PC-9 (cell line): Measurements from ENCODE around the gene MIA. TPM values are rescaled to one million over a fixed set of nuclear protein-coding genes. Genes with fewer than 3 reads are reported as not detected.

Experiments
- BruUV-seq: library from RNA; stranded (reverse); fragments of 400-500 nt; replicated peaks from 2 replicates; lab custom pipeline; 2021; lab: Mats Ljungman, UMichigan
- CTCF ChIA-PET: fragments of 300-600 bp; sonication (Branson Sonifier 250); formaldehyde crosslinking; loops from one replicate; lab custom pipeline; 2022; ENCODE audit warnings: antibody characterized with exemption; lab: Charles Lee
- POLR2A ChIA-PET: fragments of 300-600 bp; sonication (Branson Sonifier 250); formaldehyde crosslinking; loops from one replicate; lab custom pipeline; 2022; ENCODE audit warnings: antibody characterized with exemption; ENCODE audit not compliant: unreplicated experiment; lab: Charles Lee
- DNase-seq, 2 experiments: peaks; one replicate each; pipeline versions ENCODE4 v3.0.0 to v3.0.0-alpha.2; 2015 to 2022; ENCODE audit warnings: mixed read lengths in 1 of 2
- H2AFZ ChIP-seq: fragments of 200-600 bp; sonication (generic); 2 replicates; pipeline ENCODE4 v1.8.1; 2017; ENCODE audit warnings: antibody characterized with exemption
- H3F3A ChIP-seq: fragments of 200-600 bp; sonication (generic); 2 replicates; pipeline ENCODE4 v1.8.1; 2017; ENCODE audit warnings: antibody characterized with exemption, mild to moderate bottlenecking, low read depth; ENCODE audit not compliant: insufficient read depth
- H3K27ac ChIP-seq: fragments of 200-600 bp; sonication (generic); 2 replicates; pipeline ENCODE4 v1.6.1; 2016; ENCODE audit warnings: mixed run types
- H3K27me3 ChIP-seq: fragments of 200-600 bp; sonication (generic); 2 replicates; pipeline ENCODE4 v1.6.1; 2016; ENCODE audit warnings: low read depth, mixed run types; ENCODE audit not compliant: insufficient read depth
- H3K36me3 ChIP-seq: fragments of 200-600 bp; sonication (generic); 2 replicates; pipeline ENCODE4 v1.6.1; 2016; ENCODE audit warnings: low read depth, mixed run types
- H3K4me1 ChIP-seq: fragments of 200-600 bp; sonication (generic); replicated peaks from 2 replicates; pipeline ENCODE4 v1.6.1; 2016; ENCODE audit warnings: mixed run types; ENCODE audit not compliant: insufficient read depth
- H3K4me2 ChIP-seq: fragments of 200-600 bp; sonication (generic); 2 replicates; pipeline ENCODE4 v1.6.1; 2017; ENCODE audit warnings: mixed run types
- H3K4me3 ChIP-seq: fragments of 200-600 bp; sonication (generic); 2 replicates; pipeline ENCODE4 v1.6.1; 2016; ENCODE audit warnings: mixed run types
- H3K79me2 ChIP-seq: fragments of 200-600 bp; sonication (generic); 2 replicates; pipeline ENCODE4 v1.6.1; 2017; ENCODE audit warnings: low read depth, mixed run types
- H3K9me2 ChIP-seq: fragments of 200-600 bp; sonication (generic); 2 replicates; pipeline ENCODE4 v1.8.1; 2017; ENCODE audit warnings: mild to moderate bottlenecking; ENCODE audit not compliant: insufficient read depth
- H3K9me3 ChIP-seq: fragments of 200-600 bp; sonication (generic); 2 replicates; pipeline ENCODE4 v1.8.1; 2016; ENCODE audit warnings: low read depth; ENCODE audit not compliant: insufficient read depth
- H4K20me1 ChIP-seq: fragments of 200-600 bp; sonication (generic); 2 replicates; pipeline ENCODE4 v1.8.1; 2017; ENCODE audit not compliant: insufficient read depth
- EZH2 ChIP-seq: fragments of 200-600 bp; sonication (generic); IDR thresholded peaks from 2 replicates; pipeline ENCODE4 v1.8.0; 2017; ENCODE audit warnings: antibody characterized with exemption, low read depth
- intact Hi-C: fragments of 100-400 bp; cut with micrococcal nuclease; formaldehyde crosslinking; loops from one replicate; pipeline ENCODE4 v1.10.0; 2022; ENCODE audit not compliant: unreplicated experiment
- total RNA-seq: library from RNA; stranded (reverse); gene quantifications from 2 replicates; pipeline ENCODE4 v1.2.3, GENCODE V29; 2021
- TF ChIP-seq, protein P1 (sequence below): fragments of 200-600 bp; sonication (generic); conservative IDR thresholded peaks from 2 replicates; pipeline ENCODE4 v1.6.1; 2017; ENCODE audit warnings: mixed run types, antibody characterized with exemption, mild to moderate bottlenecking, moderate library complexity

Gene MIA
- total RNA-seq, 1 experiment from 2014 or later, result 2.7 TPM

DNA sequence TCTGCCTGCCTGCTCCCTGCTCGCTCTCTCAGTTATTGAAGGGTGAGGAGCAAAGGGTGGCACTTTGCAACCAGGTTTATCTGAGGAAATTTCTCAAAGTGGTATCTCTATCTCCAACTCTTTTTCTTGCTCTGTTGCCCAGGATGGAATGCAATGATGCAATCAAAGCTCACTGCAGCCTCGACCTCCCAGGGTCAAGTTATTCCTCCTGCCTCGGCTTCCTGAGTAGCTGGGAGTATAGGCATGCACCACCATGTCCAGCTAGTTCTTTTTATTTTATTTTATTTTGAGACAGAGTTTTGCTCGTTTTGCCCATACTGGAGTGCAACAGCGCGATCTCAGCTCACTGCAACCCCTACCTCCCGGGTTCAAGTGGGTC is 29.9 kb upstream of the MIA start:
- Histone ChIP-seq H4K20me1 (no peaks in the 10 kb centered on the region; the same call in 1 of the 2 replicates), H3F3A (peaks cover 20% of the 10 kb centered on the region), H3K4me1 (peaks cover 22% of the 10 kb centered on the region), H3K27me3 (no peaks in the 10 kb centered on the region), H3K9me2 (no peaks in the 10 kb centered on the region), H3K36me3 (no peaks in the 10 kb centered on the region), H3K4me3 (no peak overlapping the region), H3K27ac (no peak overlapping the region), H3K4me2 (no peak overlapping the region), H2AFZ (no peak overlapping the region), H3K79me2 (peaks cover 16% of the 10 kb centered on the region), H3K9me3 (no peaks in the 10 kb centered on the region)
- ChIA-PET POLR2A (interaction anchor here (0.6 kb wide), 3 partner anchors 26 to 696 kb away, joined by 3 to 11 read pairs (median 4); no protein-coding TSS in a partner anchor), CTCF (no interaction called here)
- no peak for DNase-seq
- intact Hi-C loops, result no loop called here
- BruUV-seq, result no TSS peak
- TF ChIP-seq EZH2, result no peak
- TF ChIP-seq, protein P1, sequence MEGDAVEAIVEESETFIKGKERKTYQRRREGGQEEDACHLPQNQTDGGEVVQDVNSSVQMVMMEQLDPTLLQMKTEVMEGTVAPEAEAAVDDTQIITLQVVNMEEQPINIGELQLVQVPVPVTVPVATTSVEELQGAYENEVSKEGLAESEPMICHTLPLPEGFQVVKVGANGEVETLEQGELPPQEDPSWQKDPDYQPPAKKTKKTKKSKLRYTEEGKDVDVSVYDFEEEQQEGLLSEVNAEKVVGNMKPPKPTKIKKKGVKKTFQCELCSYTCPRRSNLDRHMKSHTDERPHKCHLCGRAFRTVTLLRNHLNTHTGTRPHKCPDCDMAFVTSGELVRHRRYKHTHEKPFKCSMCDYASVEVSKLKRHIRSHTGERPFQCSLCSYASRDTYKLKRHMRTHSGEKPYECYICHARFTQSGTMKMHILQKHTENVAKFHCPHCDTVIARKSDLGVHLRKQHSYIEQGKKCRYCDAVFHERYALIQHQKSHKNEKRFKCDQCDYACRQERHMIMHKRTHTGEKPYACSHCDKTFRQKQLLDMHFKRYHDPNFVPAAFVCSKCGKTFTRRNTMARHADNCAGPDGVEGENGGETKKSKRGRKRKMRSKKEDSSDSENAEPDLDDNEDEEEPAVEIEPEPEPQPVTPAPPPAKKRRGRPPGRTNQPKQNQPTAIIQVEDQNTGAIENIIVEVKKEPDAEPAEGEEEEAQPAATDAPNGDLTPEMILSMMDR, result no peak

DNA sequence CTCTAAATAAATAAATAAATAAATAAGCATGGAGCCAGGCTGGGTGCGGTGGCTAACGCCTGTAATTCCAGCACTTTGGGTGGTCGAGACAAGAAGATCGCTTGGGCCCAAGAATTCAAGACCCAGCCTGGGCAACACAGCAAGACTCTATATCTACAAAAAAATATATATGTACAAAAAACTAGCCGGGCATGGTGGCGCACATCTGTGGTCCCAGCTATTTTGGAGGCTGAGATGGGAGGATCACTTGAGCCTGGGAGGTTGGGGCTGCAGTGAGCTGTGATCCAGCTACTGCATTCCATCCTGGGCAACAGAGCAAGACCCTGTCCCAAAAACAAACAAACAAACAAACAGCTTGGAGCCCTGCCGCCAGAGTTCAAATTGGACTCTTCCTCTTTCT is 27.8 kb upstream of the MIA start:
- CTCF ChIA-PET, result interaction anchor here (0.6 kb wide), 1 partner anchor 136 kb away, joined by 4 read pairs; no protein-coding TSS in a partner anchor
- Histone ChIP-seq H3K36me3 (peaks cover under 1% of the 10 kb centered on the region; the same call in 1 of the 2 replicates), H4K20me1 (peaks cover 3% of the 10 kb centered on the region; the same call in 1 of the 2 replicates), H3K9me3 (no peaks in the 10 kb centered on the region), H3K4me3 (no peak overlapping the region), H3K79me2 (peaks cover 30% of the 10 kb centered on the region), H3F3A (peaks cover 19% of the 10 kb centered on the region), H3K27ac (no peak overlapping the region), H3K4me2 (no peak overlapping the region), H3K27me3 (no peaks in the 10 kb centered on the region), H3K9me2 (no peaks in the 10 kb centered on the region), H2AFZ (no peak overlapping the region), H3K4me1 (peaks cover 26% of the 10 kb centered on the region)
- no peak for TF ChIP-seq EZH2
- intact Hi-C loops, result no loop called here
- no TSS peak for BruUV-seq
- no peak for DNase-seq
- POLR2A ChIA-PET, result no interaction called here

DNA sequence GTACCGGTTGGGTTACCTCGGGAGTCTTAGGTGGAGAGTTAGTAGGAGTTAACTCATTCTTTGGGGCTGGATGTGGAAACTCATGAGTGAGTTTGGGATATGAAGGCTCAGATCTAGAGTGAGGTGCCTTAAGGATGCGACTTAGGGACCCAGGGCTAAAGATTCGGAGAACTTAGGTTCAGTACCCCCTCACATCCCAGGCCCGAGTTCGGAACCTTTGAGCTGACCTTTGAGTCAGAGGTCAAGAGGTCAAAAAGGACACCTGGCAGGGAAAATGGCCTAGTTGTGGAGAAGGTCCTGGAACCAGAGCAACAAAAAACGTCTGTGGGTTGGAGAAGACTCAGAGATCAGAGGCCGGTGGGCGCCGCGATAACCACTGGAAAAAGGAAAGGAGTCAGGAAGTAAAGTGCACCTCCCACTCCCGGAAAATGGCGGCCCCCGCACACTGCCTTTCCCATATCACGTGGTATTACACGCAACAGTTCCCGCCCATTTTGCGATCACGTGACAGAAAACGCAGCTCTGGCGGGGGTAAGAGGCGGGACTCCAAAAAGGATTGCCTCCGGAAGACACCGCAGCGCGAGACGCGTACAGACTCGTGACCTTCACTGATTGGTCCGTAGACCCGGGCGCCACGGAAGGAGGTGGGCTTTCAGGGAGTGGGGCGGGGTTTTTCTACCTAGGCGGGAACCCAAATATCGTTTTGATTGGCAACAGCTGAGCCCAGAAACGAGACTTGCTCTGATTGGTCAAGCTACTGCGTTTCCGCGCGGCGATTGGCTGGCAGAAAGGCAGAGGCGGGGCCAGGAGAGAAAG is 25.1 kb upstream of the MIA start, which contains the start of gene ACTMAP:
ACTMAP (minus strand) TSS at position 420 of the 816 bp plus-strand sequence. CDS start 674 bp downstream, outside the sequence.
- Histone ChIP-seq H3K79me2 (peaks cover 56% of the 10 kb centered on the region), H3K27ac (peak within 1 kb of the TSS; percentile 91), H2AFZ (peak within 1 kb of the TSS; percentile 74), H3K9me2 (no peaks in the 10 kb centered on the region), H3K4me1 (peaks cover 44% of the 10 kb centered on the region), H3K27me3 (no peaks in the 10 kb centered on the region), H4K20me1 (peaks cover 24% of the 10 kb centered on the region), H3K9me3 (no peaks in the 10 kb centered on the region), H3K4me2 (peak within 1 kb of the TSS; percentile 92), H3F3A (peaks cover 19% of the 10 kb centered on the region), H3K36me3 (peaks cover 16% of the 10 kb centered on the region; the same call in 1 of the 2 replicates), H3K4me3 (peak within 1 kb of the TSS; percentile 95)
- ChIA-PET CTCF (no interaction called here), POLR2A (interaction anchor here (0.5 to 1.0 kb wide), 16 partner anchors 14 to 986 kb away, joined by 3 to 22 read pairs (median 4); partner anchors contain the start of genes B9D2, RAB4B and SERTAD1)
- DNase-seq, result peak; percentile 98 to 99
- intact Hi-C loops, result loop anchor here (1.0 to 5.0 kb wide), 7 partner anchors 14 to 514 kb away; partner anchors contain the start of genes COQ8B, EGLN2, HNRNPUL1 and NUMBL
- TF ChIP-seq, protein P1, result no peak
- TF ChIP-seq EZH2, result no peak
- BruUV-seq, result TSS peak; percentile 85
